ENCODE measurements around the gene MCOLN3. TPM values are rescaled to one million over a fixed set of nuclear protein-coding genes. Genes with fewer than 3 reads are reported as not detected.

Gene MCOLN3
- total RNA-seq, 1 donor from 2014 or later = not detected

GRCh38 chr1:84969489-84970250, 78.6 kb downstream of the MCOLN3 start:
- no peak overlapping the region for H3K27ac Mint-ChIP-seq (ENCODE audit: unreplicated experiment)
- H3K9me3 Mint-ChIP-seq (ENCODE audit: unreplicated experiment) = peaks cover 3% of the 10 kb centered on the region
- H3K4me3 Mint-ChIP-seq (ENCODE audit: unreplicated experiment) = no peak overlapping the region
- H3K4me1 Mint-ChIP-seq (ENCODE audit: low read depth, unreplicated experiment) = no peaks in the 10 kb centered on the region
- TF ChIP-seq CTCF (IDR thresholded peaks at IDR 0.05; ENCODE audit: partially characterized antibody, unreplicated experiment) = no peak
- DNase-seq = no peak
- no peaks in the 10 kb centered on the region for H3K27me3 Mint-ChIP-seq (ENCODE audit: unreplicated experiment)
- H3K36me3 Mint-ChIP-seq (ENCODE audit: unreplicated experiment) = no peaks in the 10 kb centered on the region

- no peak overlapping the region for H3K4me3 Mint-ChIP-seq (ENCODE audit: unreplicated experiment)
- H3K9me3 Mint-ChIP-seq (ENCODE audit: unreplicated experiment) = peaks cover 3% of the 10 kb centered on the region
- H3K36me3 Mint-ChIP-seq (ENCODE audit: unreplicated experiment) = no peaks in the 10 kb centered on the region
- H3K27ac Mint-ChIP-seq (ENCODE audit: unreplicated experiment) = no peak overlapping the region
- no peak for DNase-seq
- H3K4me1 Mint-ChIP-seq (ENCODE audit: low read depth, unreplicated experiment) = no peaks in the 10 kb centered on the region
- no peaks in the 10 kb centered on the region for H3K27me3 Mint-ChIP-seq (ENCODE audit: unreplicated experiment)
- no peak for TF ChIP-seq CTCF (IDR thresholded peaks at IDR 0.05; ENCODE audit: partially characterized antibody, unreplicated experiment)
Measured at GRCh38 chr1:84968865-84969264, 79.4 kb downstream of the MCOLN3 start.

- no peak for TF ChIP-seq CTCF (IDR thresholded peaks at IDR 0.05; ENCODE audit: partially characterized antibody, unreplicated experiment)
- DNase-seq = no peak
- no peaks in the 10 kb centered on the region for H3K27me3 Mint-ChIP-seq (ENCODE audit: unreplicated experiment)
- H3K9me3 Mint-ChIP-seq (ENCODE audit: unreplicated experiment) = peaks cover 3% of the 10 kb centered on the region
- no peaks in the 10 kb centered on the region for H3K36me3 Mint-ChIP-seq (ENCODE audit: unreplicated experiment)
- no peak overlapping the region for H3K27ac Mint-ChIP-seq (ENCODE audit: unreplicated experiment)
- no peaks in the 10 kb centered on the region for H3K4me1 Mint-ChIP-seq (ENCODE audit: low read depth, unreplicated experiment)
- no peak overlapping the region for H3K4me3 Mint-ChIP-seq (ENCODE audit: unreplicated experiment)
Measured at GRCh38 chr1:84968101-84968500, 80.2 kb downstream of the MCOLN3 start.

Other genes starting within 250 kb of the MCOLN3 start
- 14.0 TPM for gene LPAR3, start 155.3 kb downstream of the MCOLN3 start, total RNA-seq (ENCODE audit: unreplicated experiment)
- gene MCOLN2, start 51.4 kb downstream of the MCOLN3 start, total RNA-seq (ENCODE audit: unreplicated experiment) = not detected
- 1.5 TPM for gene SYDE2, start 152.5 kb upstream of the MCOLN3 start, total RNA-seq (ENCODE audit: unreplicated experiment)
- 53.7 TPM for gene C1orf52, start 211.2 kb upstream of the MCOLN3 start, total RNA-seq (ENCODE audit: unreplicated experiment)
- 21.9 TPM for gene BCL10, start 228.1 kb upstream of the MCOLN3 start, total RNA-seq (ENCODE audit: unreplicated experiment)

All from glutamatergic neuron (in vitro differentiated cells).